ENCODE results near the gene CTSC. TPM values are rescaled to one million over a fixed set of nuclear protein-coding genes. Genes with fewer than 3 reads are reported as not detected.
"Not testable (repeated sequence)": the region's sequence is repeated elsewhere in the genome, so short reads cannot be mapped to it uniquely, and the experiment has no call there.

Gene CTSC
- polyA plus RNA-seq, 1 donor, result 41.2 TPM

- DNase-seq, result no peak
Observed at GRCh38 chr11:88281317-88281712, 56.2 kb downstream of the CTSC start.

- DNase-seq, result peak; percentile 27
Observed at GRCh38 chr11:88280673-88281316, 56.7 kb downstream of the CTSC start.

GRCh38 chr11:88277349-88277915, 60.1 kb downstream of the CTSC start:
- DNase-seq, result no peak

- DNase-seq, result no peak
Observed at GRCh38 chr11:88275636-88276035, 61.9 kb downstream of the CTSC start.

- no peak for DNase-seq
Observed at GRCh38 chr11:88266919-88267318, 70.6 kb downstream of the CTSC start.

- DNase-seq, result no peak
Observed at GRCh38 chr11:88266157-88266556, 71.4 kb downstream of the CTSC start.

- no peak for DNase-seq
Observed at GRCh38 chr11:88259431-88259830, 78.1 kb downstream of the CTSC start.

GRCh38 chr11:88252208-88252607, 85.3 kb downstream of the CTSC start:
- no peak for DNase-seq

- DNase-seq, result no peak
Observed at GRCh38 chr11:88250566-88251242, 86.8 kb downstream of the CTSC start.

GRCh38 chr11:88249706-88250105, 87.8 kb downstream of the CTSC start:
- DNase-seq, result no peak

- no peak for DNase-seq
Observed at GRCh38 chr11:88246696-88247095, 90.8 kb downstream of the CTSC start.

- DNase-seq, result not testable (repeated sequence)
Observed at GRCh38 chr11:88245576-88245975, 92.0 kb downstream of the CTSC start.

Other genes starting within 250 kb of the CTSC start
- gene RAB38, start 162.3 kb downstream of the CTSC start, polyA plus RNA-seq (ENCODE audit: insufficient read length), result 2.1 TPM